ENCODE measurements around the gene ATP11C.

DNA sequence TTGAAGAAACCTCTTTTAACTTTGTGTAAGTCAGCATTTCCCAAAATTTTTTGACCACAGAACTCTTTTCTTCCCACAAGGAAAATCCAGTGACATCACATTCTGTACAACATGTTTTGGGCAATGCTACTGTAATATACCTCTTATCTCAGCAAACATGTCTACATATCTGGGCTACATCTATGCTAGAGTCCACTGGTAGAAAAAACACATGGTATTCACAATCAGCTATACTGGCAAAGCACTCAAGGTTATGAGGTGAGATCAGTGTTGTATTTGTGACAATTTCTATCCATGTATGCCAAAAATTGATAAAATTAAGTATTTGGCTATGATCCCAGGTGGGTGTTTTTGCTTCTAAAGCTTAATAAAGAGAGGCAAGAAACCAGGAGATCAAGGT, 98.0 kb downstream of the ATP11C start:
- TF ChIP-seq SIN3A (IDR thresholded peaks at IDR 0.05; ENCODE audit: borderline replicate concordance, insufficient read depth, low read length) (no peak), POLR2AphosphoS5 (IDR thresholded peaks at IDR 0.05; ENCODE audit: low read depth, low read length) (no peak), TAF1 (IDR thresholded peaks at IDR 0.05; ENCODE audit: borderline replicate concordance, insufficient read depth, low read length) (no peak)
